KG1 (cell line): Measurements from ENCODE around the gene ENSA.
"Not testable (repeated sequence)": the region's sequence is repeated elsewhere in the genome, so short reads cannot be mapped to it uniquely, and the experiment has no call there.

ENCODE experiments used
- DNase-seq: peaks from one replicate; lab custom pipeline; 2025; lab: John Stamatoyannopoulos, UW

The ENSA gene

GRCh38 chr1:150580966-150581365, 48.4 kb downstream of the ENSA start:
- not testable (repeated sequence) for DNase-seq

- DNase-seq = no peak
Observed at GRCh38 chr1:150579945-150580642, 49.3 kb downstream of the ENSA start.

- DNase-seq = peak; percentile 81
Observed at GRCh38 chr1:150579110-150579944, 50.1 kb downstream of the ENSA start, which contains the start of gene MCL1. Gene MCL1, minus strand, starts transcription at chr1:150579610. Its CDS starts 80 bp downstream, at chr1:150579530.

- DNase-seq = no peak
Observed at GRCh38 chr1:150578272-150579109, 50.9 kb downstream of the ENSA start.

GRCh38 chr1:150577557-150578271, 51.7 kb downstream of the ENSA start:
- DNase-seq = no peak

GRCh38 chr1:150576794-150577556, 52.4 kb downstream of the ENSA start:
- no peak for DNase-seq

GRCh38 chr1:150576367-150576711, 53.1 kb downstream of the ENSA start:
- no peak for DNase-seq

GRCh38 chr1:150575518-150576366, 53.7 kb downstream of the ENSA start:
- no peak for DNase-seq

- DNase-seq = no peak
Observed at GRCh38 chr1:150575072-150575489, 54.3 kb downstream of the ENSA start.

- DNase-seq = no peak
Observed at GRCh38 chr1:150574260-150575071, 54.9 kb downstream of the ENSA start.

GRCh38 chr1:150573648-150574071, 55.8 kb downstream of the ENSA start:
- DNase-seq = not testable (repeated sequence)

- no peak for DNase-seq
Observed at GRCh38 chr1:150572918-150573647, 56.3 kb downstream of the ENSA start.
